ACC112 (cell line): ENCODE measurements around the gene ECD.
"Not testable (repeated sequence)": the region's sequence is repeated elsewhere in the genome, so short reads cannot be mapped to it uniquely, and the experiment has no call there.

Experiments
- H2AFZ ChIP-seq: fragments of 200-600 bp; sonication (generic); one replicate; pipeline ENCODE4 v1.6.0; 2017; ENCODE audit warnings: antibody characterized with exemption, low read length; ENCODE audit not compliant: unreplicated experiment
- H3K27ac ChIP-seq: fragments of 200-600 bp; sonication (generic); 2 replicates; pipeline ENCODE4 v1.5.1; 2014; ENCODE audit warnings: low read depth, mild to moderate bottlenecking, antibody characterized with exemption, low read length, moderate library complexity
- H3K27me3 ChIP-seq: fragments of 200-600 bp; sonication (generic); 2 replicates; pipeline ENCODE4 v1.6.1; 2014; ENCODE audit warnings: mild to moderate bottlenecking, antibody characterized with exemption, low read length, moderate library complexity, mixed read lengths; ENCODE audit not compliant: insufficient read depth
- H3K36me3 ChIP-seq: fragments of 200-600 bp; sonication (generic); 2 replicates; pipeline ENCODE4 v1.6.1; 2016; ENCODE audit warnings: mild to moderate bottlenecking, antibody characterized with exemption, low read length, moderate library complexity, mixed read lengths; ENCODE audit not compliant: insufficient read depth
- H3K4me1 ChIP-seq: fragments of 200-600 bp; sonication (generic); one replicate; pipeline ENCODE4 v1.6.1; 2016; ENCODE audit warnings: low read length, mixed read lengths; ENCODE audit not compliant: insufficient read depth, unreplicated experiment, control insufficient read depth
- H3K4me3 ChIP-seq: fragments of 200-600 bp; sonication (generic); 2 replicates; pipeline ENCODE4 v1.5.1; 2014; ENCODE audit warnings: mild to moderate bottlenecking, low read depth, low read length
- H3K79me2 ChIP-seq: fragments of 200-600 bp; sonication (generic); one replicate; pipeline ENCODE4 v1.6.0; 2016; ENCODE audit warnings: low read length; ENCODE audit not compliant: control insufficient read depth, unreplicated experiment, insufficient read depth

Gene ECD

GRCh38 chr10:73161079-73161478, 6.7 kb downstream of the ECD start:
- no peak overlapping the region for H3K4me3 ChIP-seq
- H3K79me2 ChIP-seq = peaks cover 51% of the 10 kb centered on the region
- no peak overlapping the region for H2AFZ ChIP-seq
- H3K27ac ChIP-seq = no peak overlapping the region
- H3K27me3 ChIP-seq = no peaks in the 10 kb centered on the region
- H3K36me3 ChIP-seq = peaks cover 17% of the 10 kb centered on the region
- peaks cover 8% of the 10 kb centered on the region for H3K4me1 ChIP-seq

GRCh38 chr10:73159038-73159648, 8.7 kb downstream of the ECD start:
- Histone ChIP-seq H3K36me3 (peaks cover 23% of the 10 kb centered on the region), H3K79me2 (peaks cover 39% of the 10 kb centered on the region), H3K27ac (no peak overlapping the region), H3K27me3 (no peaks in the 10 kb centered on the region), H2AFZ (no peak overlapping the region), H3K4me1 (peaks cover 5% of the 10 kb centered on the region), H3K4me3 (no peak overlapping the region)

GRCh38 chr10:73156054-73156453, 11.8 kb downstream of the ECD start:
- Histone ChIP-seq H3K36me3 (peaks cover 28% of the 10 kb centered on the region), H3K79me2 (peaks cover 11% of the 10 kb centered on the region), H2AFZ (no peak overlapping the region)

GRCh38 chr10:73152009-73152408, 15.8 kb downstream of the ECD start:
- Histone ChIP-seq H3K4me1 (no peaks in the 10 kb centered on the region), H3K27ac (no peak overlapping the region), H3K79me2 (peaks cover 9% of the 10 kb centered on the region), H3K27me3 (no peaks in the 10 kb centered on the region), H3K4me3 (no peak overlapping the region), H3K36me3 (peaks cover 43% of the 10 kb centered on the region), H2AFZ (no peak overlapping the region)

More at GRCh38 chr10:73156054-73156453, 11.8 kb downstream of the ECD start:
- H3K4me3 ChIP-seq = no peak overlapping the region
- H3K27me3 ChIP-seq = no peaks in the 10 kb centered on the region
- no peak overlapping the region for H3K27ac ChIP-seq
- H3K4me1 ChIP-seq = no peaks in the 10 kb centered on the region

GRCh38 chr10:73150633-73151413, 17.0 kb downstream of the ECD start:
- not testable (repeated sequence) for H2AFZ ChIP-seq, H3K4me1 ChIP-seq, H3K27ac ChIP-seq, H3K4me3 ChIP-seq, H3K27me3 ChIP-seq, H3K79me2 ChIP-seq
- H3K36me3 ChIP-seq = peaks cover 40% of the 10 kb centered on the region

- Histone ChIP-seq H3K4me1 (no peaks in the 10 kb centered on the region), H3K27ac (no peak overlapping the region), H3K36me3 (peaks cover 20% of the 10 kb centered on the region), H2AFZ (no peak overlapping the region), H3K27me3 (no peaks in the 10 kb centered on the region), H3K4me3 (no peak overlapping the region), H3K79me2 (no peaks in the 10 kb centered on the region)
Measured at GRCh38 chr10:73141603-73142002, 26.2 kb downstream of the ECD start.

- Histone ChIP-seq H2AFZ (no peak overlapping the region), H3K36me3 (peaks cover 32% of the 10 kb centered on the region), H3K79me2 (no peaks in the 10 kb centered on the region), H3K4me1 (no peaks in the 10 kb centered on the region), H3K27ac (no peak overlapping the region), H3K27me3 (no peaks in the 10 kb centered on the region), H3K4me3 (no peak overlapping the region)
Measured at GRCh38 chr10:73139251-73139650, 28.6 kb downstream of the ECD start.

GRCh38 chr10:73136627-73137026, 31.2 kb downstream of the ECD start:
- H3K27ac ChIP-seq = no peak overlapping the region

GRCh38 chr10:73134727-73135126, 33.1 kb downstream of the ECD start:
- peaks cover 46% of the 10 kb centered on the region for H3K36me3 ChIP-seq
- no peak overlapping the region for H3K4me3 ChIP-seq
- H3K27me3 ChIP-seq = no peaks in the 10 kb centered on the region
- H2AFZ ChIP-seq = no peak overlapping the region
- H3K79me2 ChIP-seq = no peaks in the 10 kb centered on the region
- no peaks in the 10 kb centered on the region for H3K4me1 ChIP-seq
- H3K27ac ChIP-seq = no peak overlapping the region

More at GRCh38 chr10:73136627-73137026, 31.2 kb downstream of the ECD start:
- H3K4me1 ChIP-seq = no peaks in the 10 kb centered on the region
- no peak overlapping the region for H3K4me3 ChIP-seq
- H3K27me3 ChIP-seq = no peaks in the 10 kb centered on the region
- no peaks in the 10 kb centered on the region for H3K79me2 ChIP-seq
- no peak overlapping the region for H2AFZ ChIP-seq
- peaks cover 42% of the 10 kb centered on the region for H3K36me3 ChIP-seq

GRCh38 chr10:73131913-73132686, 35.7 kb downstream of the ECD start:
- Histone ChIP-seq H3K27me3 (no peaks in the 10 kb centered on the region), H3K36me3 (peaks cover 36% of the 10 kb centered on the region), H2AFZ (no peak overlapping the region), H3K4me3 (no peak overlapping the region), H3K4me1 (no peaks in the 10 kb centered on the region), H3K79me2 (no peaks in the 10 kb centered on the region), H3K27ac (no peak overlapping the region)
